GM12801 (cell line): Measurements from ENCODE around the gene DAPK1.

Experiments
- CTCF ChIP-seq: IDR thresholded peaks from one replicate; pipeline ENCODE4 v1.5.1; 2011; ENCODE audit warnings: control low read depth; ENCODE audit not compliant: insufficient read length; ENCODE audit errors: extremely low read depth

Gene DAPK1

GRCh38 chr9:87630266-87630665 is 132.6 kb downstream of the DAPK1 start:
- no peak for TF ChIP-seq CTCF

GRCh38 chr9:87630846-87631245 is 133.2 kb downstream of the DAPK1 start:
- no peak for TF ChIP-seq CTCF

- no peak for TF ChIP-seq CTCF
Measured at GRCh38 chr9:87635656-87636501, 138.2 kb downstream of the DAPK1 start.

GRCh38 chr9:87638292-87638691 is 140.6 kb downstream of the DAPK1 start:
- no peak for TF ChIP-seq CTCF

GRCh38 chr9:87639949-87640348 is 142.3 kb downstream of the DAPK1 start:
- no peak for TF ChIP-seq CTCF

- no peak for TF ChIP-seq CTCF
Measured at GRCh38 chr9:87640385-87640795, 142.7 kb downstream of the DAPK1 start.

GRCh38 chr9:87641067-87641466 is 143.4 kb downstream of the DAPK1 start:
- no peak for TF ChIP-seq CTCF
